EL (cell line): ENCODE data around the gene ELP1.
"Not testable (repeated sequence)": the region's sequence is repeated elsewhere in the genome, so short reads cannot be mapped to it uniquely, and the experiment has no call there.

Source experiments
- DNase-seq: peaks from one replicate; pipeline ENCODE4 v3.0.0-alpha.2; 2016

The ELP1 gene

GRCh38 chr9:108933718-108934322 is at the start of gene ELP1:
TSS of gene ELP1 (minus strand) at chr9:108934124. CDS start at chr9:108931146, 2,978 bp downstream.
- DNase-seq = peak; percentile 96

- DNase-seq = no peak
Observed at GRCh38 chr9:108980893-108981292, 47.0 kb upstream of the ELP1 start.

GRCh38 chr9:108978205-108978604 is 44.3 kb upstream of the ELP1 start:
- no peak for DNase-seq

GRCh38 chr9:108973895-108974294 is 40.0 kb upstream of the ELP1 start:
- no peak for DNase-seq

GRCh38 chr9:108972626-108973209 is 38.8 kb upstream of the ELP1 start:
- DNase-seq = no peak

GRCh38 chr9:108972186-108972585 is 38.3 kb upstream of the ELP1 start:
- no peak for DNase-seq

GRCh38 chr9:108971392-108971791 is 37.5 kb upstream of the ELP1 start:
- DNase-seq = not testable (repeated sequence)

GRCh38 chr9:108967916-108968315 is 34.0 kb upstream of the ELP1 start:
- DNase-seq = no peak

- DNase-seq = peak; percentile 48
Observed at GRCh38 chr9:108963459-108964143, 29.7 kb upstream of the ELP1 start.

GRCh38 chr9:108961151-108961550 is 27.2 kb upstream of the ELP1 start:
- DNase-seq = no peak

- DNase-seq = no peak
Observed at GRCh38 chr9:108960331-108960730, 26.4 kb upstream of the ELP1 start.

- DNase-seq = no peak
Observed at GRCh38 chr9:108956631-108957026, 22.7 kb upstream of the ELP1 start.

GRCh38 chr9:108956022-108956630 is 22.2 kb upstream of the ELP1 start:
- DNase-seq = no peak

- DNase-seq = peak; percentile 51
Observed at GRCh38 chr9:108953983-108954574, 20.2 kb upstream of the ELP1 start.

- no peak for DNase-seq
Observed at GRCh38 chr9:108951578-108951977, 17.7 kb upstream of the ELP1 start.

GRCh38 chr9:108950168-108950567 is 16.2 kb upstream of the ELP1 start:
- DNase-seq = no peak

- DNase-seq = no peak
Observed at GRCh38 chr9:108939975-108940374, 6.1 kb upstream of the ELP1 start.

- DNase-seq = no peak
Observed at GRCh38 chr9:108937561-108938305, 3.8 kb upstream of the ELP1 start.

- peak; percentile 82 for DNase-seq
Observed at GRCh38 chr9:108934323-108934893, 484 bp upstream of the ELP1 start, which contains the start of gene ABITRAM. TSS of gene ABITRAM (plus strand) at chr9:108934400. CDS start at chr9:108934487, 87 bp downstream.

GRCh38 chr9:108933231-108933717 is 650 bp downstream of the ELP1 start:
- no peak for DNase-seq

- no peak for DNase-seq
Observed at GRCh38 chr9:108928386-108928785, 5.5 kb downstream of the ELP1 start.

- no peak for DNase-seq
Observed at GRCh38 chr9:108924466-108924865, 9.5 kb downstream of the ELP1 start.
